ENCODE results near the gene DEPDC5.
A peak's percentile ranks its signal among the peaks of the same experiment; 100 is the strongest.
"Not testable (repeated sequence)": the region's sequence is repeated elsewhere in the genome, so short reads cannot be mapped to it uniquely, and the experiment has no call there.

The DEPDC5 gene

DNA sequence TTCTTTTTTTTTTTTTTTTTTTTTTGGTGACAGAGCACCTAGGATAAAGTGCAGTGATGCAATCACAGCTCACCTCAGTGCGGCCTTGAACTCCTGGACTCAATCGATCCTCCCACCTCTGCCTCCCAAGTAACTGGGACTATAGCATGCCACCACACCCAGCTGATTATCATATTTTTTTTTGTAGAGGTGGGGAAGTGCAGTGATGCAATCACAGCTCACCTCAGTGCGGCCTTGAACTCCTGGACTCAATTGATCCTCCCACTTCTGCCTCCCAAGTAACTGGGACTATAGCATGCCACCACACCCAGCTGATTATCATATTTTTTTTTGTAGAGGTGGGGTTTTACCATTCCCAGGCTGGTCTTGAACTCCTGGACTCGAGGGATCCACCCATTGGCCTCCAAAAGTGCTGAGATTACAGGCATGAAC is 61.6 kb downstream of the DEPDC5 start:
- not testable (repeated sequence) for DNase-seq (ENCODE audit: low read depth)

DNA sequence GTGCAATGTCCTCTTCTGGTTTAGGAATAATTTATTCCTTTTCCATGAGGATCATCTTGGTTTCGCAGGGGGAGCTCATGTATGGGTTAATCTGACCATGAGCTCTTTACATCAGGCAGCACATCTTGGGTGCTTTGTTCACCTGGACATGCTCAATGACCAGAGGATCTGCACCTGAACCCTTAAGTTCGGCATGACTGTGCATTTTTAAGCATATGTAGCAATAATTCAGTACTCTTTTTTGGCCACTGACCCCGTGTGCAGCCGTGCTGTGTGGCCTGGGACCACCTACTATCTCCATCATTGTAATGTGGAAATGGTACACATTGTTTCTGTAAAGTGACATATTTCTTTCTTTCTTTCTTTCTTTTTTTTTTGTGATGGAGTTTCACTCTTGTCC is 62.9 kb downstream of the DEPDC5 start:
- no peak for DNase-seq (ENCODE audit: low read depth)

DNA sequence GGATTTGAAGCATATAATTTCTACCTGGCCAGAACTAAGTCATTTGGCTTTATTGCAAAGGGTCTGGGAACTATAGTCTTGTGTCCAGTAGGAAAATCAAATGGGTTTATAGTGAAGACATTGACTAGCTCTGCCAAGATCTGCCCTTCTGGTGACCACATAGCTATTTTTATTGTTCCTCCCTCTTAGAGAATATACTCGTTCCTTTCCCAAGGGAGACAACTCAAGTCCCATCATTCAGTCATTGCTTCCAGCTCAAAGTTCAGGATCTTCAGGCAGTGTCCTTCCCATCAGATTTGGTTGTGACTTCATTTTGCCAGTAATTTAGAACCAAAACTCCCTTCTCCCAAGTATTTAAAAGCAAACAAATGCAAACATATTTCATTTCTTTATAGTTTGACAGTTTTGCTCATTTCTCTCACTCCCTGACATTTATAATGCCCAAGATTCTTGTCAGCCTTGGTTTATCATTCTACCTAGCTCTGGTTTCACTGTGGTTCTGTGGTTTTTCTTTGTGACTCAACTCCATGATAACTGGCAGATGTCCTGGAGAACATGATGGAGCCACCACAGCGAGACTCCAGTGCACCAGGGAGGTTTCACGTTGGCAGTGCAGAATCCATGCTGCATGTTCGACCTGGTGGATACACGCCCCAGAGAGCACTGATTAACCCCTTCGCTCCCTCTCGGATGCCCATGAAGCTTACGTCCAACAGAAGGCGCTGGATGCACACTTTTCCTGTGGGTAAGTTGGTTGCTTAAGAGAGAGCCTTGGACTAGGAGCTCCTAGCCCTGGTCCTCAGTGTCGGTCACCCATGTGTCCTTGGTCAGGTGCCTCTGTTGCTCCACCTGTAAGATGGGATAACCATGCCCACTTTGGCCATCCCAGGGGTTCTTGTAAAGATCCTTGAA is 64.9 kb downstream of the DEPDC5 start:
- DNase-seq (ENCODE audit: low read depth): no peak

DNA sequence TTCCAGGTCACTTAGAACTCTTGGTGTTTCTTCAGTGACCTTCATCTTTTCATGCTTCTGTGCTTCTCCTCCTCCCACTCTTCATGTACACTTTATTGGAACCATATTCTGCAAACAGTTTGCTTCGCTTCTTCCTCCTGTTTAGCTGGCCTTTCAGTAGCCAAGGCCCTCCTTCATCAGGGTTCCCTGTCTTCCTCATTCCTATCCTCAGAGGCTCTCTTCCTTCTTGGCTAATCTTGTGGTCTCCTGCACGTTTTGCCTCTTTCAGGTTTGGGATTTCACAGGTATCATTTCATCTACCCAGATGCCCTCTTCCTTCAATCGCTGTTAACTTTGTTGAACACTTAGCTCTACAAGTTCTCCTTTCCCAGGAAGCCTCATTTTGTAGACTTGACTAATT is 66.8 kb downstream of the DEPDC5 start:
- DNase-seq (ENCODE audit: low read depth): no peak

DNA sequence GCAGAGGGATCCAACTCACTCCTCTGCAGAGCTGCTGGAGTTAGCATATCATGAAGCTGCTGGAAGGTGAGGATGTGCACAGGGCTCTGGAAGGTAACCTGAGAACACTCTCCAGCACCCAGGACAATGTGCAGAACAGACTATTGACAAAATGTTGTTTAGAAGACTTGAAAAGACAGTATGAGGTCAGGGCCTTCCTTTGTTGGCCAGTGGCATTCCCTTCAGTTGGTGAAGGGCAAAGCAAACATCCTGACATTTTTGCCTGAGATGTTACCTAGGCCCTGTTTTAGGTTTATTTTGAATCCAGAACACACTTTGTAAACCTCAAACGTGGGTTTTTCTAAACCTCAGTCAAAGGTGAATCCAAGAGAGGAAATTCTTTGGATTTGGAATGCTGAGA is 67.8 kb downstream of the DEPDC5 start:
- no peak for DNase-seq (ENCODE audit: low read depth)

DNA sequence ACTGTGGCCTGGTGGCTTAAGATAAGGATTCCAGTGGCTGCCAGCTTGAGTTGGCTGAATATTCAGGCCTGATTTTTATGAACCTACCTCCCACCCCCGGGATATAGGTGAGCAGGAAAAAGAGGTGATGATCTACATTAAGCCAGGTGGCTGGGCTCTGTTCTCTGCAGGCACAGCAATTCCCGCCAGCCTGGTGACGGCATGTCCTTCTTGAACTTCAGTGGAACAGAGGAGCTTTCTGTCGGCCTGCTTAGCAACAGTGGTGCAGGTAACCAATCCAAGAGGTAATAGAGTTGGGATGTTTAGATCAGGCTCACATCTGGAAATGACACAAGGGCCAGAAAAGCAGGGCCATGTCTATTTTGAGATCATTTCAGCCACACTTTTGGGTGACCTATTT is 68.7 kb downstream of the DEPDC5 start:
- no peak for DNase-seq (ENCODE audit: low read depth)

DNA sequence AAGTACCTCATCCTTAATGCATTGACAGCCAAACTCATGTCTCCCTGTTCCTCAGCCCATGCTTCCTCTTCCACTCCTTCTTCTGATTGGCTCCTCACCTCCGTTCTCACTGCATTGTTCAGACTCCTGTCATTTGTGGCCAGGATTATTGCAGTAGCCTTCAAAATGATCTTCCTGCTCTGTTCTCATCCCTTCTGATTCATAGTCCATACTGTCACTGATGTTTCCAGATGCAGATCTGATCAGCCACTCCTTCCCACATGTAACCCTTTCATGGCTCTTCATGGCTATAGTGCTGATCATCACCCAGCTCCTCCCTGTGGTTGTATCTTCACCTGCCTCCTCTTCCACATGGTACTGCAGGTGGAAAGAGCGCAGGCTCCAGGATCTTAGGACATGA is 71.7 kb downstream of the DEPDC5 start:
- DNase-seq (ENCODE audit: low read depth): peak; percentile 15

DNA sequence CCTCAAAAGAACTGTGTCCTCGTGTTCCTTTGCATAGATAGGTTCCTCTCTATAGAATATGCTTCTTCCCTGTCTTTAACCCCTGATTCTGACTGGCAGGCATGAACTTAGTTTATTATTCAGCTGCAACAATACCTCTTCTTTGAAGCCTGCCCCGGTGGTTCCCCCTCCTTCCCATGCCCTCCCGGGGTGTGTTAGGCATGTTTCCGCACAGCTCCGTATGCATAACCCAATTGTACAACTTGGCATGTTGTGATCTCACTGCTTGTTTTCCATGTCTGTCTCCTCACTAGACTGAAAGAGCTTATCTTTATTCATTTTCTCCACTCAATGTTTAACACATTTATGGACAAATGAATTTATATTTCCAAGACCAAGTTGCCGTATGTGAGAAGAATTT is 72.6 kb downstream of the DEPDC5 start:
- DNase-seq (ENCODE audit: low read depth): no peak

DNA sequence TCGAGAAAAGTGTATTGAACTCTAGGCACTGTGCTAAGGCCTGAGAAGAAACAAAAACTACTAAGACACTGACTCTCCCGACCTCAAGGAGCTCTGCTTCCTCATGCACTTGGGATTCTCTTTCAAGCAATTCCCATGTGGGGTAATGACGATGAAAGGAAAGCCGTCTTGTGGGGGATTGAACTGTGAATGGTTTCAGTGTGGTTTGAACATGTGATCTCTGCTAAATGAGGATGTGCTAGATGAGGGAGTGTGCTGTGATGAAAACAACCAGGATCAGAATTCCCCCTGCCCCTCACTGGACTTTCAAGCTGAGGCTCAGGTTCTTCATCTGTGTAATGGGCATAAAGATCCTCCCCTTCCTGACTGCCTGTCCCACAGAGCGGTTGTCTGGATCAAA is 74.9 kb downstream of the DEPDC5 start:
- no peak for DNase-seq (ENCODE audit: low read depth)

DNA sequence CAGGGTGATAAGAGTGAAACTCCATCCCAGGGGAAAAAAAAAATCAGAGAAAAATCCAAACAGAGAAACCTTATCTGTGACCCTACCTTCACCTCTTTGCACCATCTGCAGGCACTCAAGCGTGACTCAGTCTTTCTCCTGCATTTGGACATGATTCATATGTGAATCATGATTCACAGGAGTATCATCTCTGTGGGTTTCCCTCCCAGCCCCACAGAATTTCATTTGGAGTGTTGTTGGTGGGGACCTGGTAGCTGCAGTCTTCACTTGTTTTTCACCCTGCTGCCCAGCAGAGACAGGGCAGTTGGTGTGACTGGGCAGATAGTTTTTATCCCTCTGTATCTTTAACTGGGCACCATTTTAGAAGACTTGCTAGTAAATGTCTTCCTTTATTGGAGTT is 75.7 kb downstream of the DEPDC5 start:
- peak; percentile 94 for DNase-seq (ENCODE audit: low read depth)

DNA sequence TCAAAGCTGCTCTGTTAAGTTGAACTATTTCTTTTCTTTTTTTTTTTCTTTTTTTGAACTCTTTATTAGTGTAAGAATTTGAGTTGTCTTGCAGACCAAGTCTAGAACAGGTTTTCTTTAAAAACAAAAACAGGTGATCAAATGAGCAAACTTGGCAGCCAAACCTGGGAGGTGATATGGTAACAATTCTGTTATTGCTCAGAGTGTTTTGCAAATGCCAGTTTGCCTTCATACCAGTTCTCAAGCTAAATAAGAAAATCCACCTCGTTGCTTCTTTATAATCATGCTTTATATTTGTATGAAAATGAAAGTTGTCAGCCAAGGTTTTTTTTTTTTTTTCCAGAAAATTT is 76.9 kb downstream of the DEPDC5 start:
- DNase-seq (ENCODE audit: low read depth): no peak

DNA sequence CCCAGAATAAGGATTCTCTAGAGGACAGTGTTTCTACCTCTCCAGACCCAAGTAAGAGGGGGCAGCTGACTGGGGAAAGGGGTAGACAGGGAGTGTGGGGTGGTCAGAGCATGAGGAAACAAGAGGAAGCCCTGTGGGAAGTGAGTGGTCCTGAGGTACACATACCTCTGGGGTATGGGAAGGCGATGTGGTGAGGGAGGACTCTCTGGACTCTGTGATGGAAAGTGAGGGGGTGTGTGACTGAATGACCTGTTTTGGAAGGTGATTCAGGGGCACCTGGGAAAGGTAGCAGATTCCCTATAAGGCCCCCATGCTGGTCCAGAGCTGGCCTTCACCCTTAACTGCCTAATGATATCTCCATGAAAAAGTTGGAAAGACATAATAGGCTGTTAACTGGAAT is 80.1 kb downstream of the DEPDC5 start:
- no peak for DNase-seq (ENCODE audit: low read depth)

DNA sequence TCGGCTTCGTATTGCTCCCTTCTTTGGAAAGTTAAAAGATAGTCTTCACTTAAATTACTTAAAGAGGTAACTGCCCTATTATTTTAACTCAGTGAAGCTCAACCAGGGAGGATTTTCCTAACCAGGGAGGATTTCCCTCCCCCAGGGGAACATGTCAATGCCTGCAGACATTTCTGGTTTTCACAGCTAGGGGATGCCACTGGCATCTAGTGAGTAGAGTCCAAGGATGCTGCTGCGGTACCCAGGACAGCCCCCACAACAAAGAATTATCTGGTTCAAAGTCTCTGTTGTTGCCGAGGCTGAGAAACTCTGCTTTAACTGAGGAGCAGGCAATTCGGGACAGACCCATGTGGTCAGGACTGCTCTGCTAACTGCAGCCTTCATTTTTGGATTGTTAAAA is 82.2 kb downstream of the DEPDC5 start:
- no peak for DNase-seq (ENCODE audit: low read depth)

DNA sequence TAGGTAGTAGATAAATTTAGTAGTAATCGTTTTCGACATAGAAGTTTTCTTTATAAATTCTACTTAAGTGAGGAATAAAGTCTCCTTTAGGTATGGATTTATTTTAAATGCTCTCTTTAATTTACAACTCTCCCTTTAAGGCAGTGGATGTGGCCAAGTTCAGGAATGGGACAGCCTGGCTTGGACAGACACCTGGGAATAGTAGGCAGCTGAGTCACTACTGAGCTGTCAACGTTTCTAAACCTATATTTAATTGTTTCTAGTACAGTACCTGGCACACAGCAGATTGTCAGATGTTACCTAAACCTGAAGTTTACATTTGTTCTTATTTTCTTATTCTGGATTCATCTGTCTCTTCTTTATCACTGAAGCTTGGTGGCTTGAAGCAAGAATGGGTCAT is 85.1 kb downstream of the DEPDC5 start:
- no peak for DNase-seq (ENCODE audit: low read depth)

DNA sequence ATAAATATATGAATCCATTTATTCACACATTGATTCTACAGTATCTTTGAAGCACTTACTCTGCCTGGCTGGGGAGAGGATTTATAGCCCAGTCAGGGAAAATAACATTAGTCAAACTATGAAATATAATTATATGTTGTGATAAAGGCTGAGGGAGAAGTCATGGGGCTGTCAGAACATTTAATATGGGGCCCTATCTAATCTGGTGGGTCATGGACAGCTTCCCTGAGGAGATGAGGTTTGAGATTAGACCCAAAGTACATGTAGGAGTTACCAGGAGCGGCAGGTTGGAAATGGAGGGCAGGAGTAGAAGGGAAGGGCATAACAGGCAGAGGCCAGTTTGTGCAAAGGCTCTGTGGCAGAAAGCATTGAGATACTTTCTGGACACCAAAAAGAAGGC is 86.2 kb downstream of the DEPDC5 start:
- no peak for DNase-seq (ENCODE audit: low read depth)

DNA sequence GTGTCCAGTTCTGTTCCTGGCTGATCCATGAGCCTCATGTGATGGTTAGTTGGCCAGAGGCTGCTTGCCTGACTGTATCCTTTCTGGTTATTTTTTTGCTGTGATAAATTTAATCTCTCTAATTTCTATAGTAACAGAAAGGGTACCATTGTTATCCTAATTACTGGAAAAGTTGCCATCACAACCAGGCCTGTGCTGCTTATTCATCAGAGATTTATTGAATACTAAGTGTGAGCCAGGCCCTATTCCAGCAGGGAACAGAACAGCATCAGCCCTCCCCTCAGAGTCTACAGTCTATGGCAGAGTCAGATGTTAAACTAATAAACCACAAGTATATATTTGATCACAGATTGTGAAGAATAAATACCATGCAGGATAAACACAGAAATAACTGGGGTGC is 86.8 kb downstream of the DEPDC5 start:
- no peak for DNase-seq (ENCODE audit: low read depth)

DNA sequence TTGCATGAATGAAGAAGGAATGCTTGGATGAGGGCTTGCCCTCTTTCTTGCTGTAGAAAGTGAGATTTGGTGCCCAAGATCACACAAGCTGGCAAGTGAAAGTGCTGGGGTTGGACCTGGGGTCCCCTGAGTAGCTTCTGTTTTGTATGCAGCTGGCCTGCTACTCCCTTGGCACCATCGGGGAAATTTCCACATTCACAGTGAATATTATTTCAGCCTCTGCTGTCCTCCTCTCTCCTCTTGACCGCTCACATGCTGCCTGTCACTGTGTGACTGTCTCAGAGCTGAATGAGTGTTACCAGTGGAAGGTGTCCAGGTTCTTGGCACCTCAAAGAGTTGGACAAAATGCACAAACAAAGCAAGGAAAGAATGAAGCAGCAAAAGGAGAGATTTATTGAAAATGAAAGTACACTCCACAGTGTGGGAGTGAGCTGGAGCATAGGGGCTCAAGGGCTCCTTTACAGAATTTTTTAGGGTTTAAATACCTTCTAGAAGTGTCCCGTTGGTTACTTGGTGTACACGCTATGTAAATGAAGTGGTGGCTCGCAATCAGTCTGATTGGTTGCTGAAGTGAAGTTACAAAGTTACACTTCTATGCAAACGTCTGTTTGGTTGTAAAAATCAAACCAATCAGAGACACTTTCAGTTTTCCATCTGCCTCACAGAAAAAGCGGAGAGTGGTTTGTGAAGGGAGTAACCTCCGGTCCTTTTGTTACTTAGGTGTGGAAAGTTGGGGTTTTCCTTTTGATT is 87.4 kb downstream of the DEPDC5 start:
- no peak for DNase-seq (ENCODE audit: low read depth)

DNA sequence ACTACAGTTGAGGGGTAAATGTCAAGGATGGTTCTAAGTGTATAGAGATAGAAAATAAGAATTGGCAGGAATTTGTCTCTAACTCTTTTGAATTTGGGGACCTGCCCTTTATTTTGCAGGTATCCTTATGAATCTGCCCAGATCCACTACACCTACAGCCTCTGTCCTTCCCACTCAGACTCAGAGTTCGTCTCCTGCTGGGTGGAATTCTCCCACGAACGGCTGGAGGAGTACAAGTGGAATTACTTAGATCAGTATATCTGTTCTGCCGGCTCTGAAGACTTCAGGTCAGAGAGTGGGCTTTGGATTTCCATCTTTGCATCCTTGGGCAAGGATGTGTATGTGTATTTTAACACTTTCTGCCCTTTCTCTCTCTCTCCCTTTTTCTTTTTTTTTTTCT is 89.7 kb downstream of the DEPDC5 start:
- no peak for DNase-seq (ENCODE audit: low read depth)

DNA sequence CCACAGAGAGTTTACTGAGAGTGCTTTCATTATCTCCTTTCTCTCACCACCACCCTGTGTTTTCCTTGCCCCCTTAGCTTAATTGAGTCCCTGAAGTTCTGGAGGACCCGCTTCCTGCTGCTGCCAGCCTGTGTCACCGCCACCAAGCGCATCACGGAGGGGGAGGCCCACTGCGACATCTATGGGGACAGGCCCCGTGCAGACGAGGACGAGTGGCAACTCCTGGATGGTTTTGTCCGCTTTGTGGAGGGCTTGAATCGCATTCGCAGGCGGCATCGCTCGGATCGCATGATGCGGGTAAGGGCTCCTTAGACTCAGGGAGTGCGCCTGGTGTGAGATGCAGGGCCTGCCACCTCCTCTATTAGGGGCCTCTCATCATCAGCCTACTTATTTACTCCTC is 91.1 kb downstream of the DEPDC5 start:
- no peak for DNase-seq (ENCODE audit: low read depth)

DNA sequence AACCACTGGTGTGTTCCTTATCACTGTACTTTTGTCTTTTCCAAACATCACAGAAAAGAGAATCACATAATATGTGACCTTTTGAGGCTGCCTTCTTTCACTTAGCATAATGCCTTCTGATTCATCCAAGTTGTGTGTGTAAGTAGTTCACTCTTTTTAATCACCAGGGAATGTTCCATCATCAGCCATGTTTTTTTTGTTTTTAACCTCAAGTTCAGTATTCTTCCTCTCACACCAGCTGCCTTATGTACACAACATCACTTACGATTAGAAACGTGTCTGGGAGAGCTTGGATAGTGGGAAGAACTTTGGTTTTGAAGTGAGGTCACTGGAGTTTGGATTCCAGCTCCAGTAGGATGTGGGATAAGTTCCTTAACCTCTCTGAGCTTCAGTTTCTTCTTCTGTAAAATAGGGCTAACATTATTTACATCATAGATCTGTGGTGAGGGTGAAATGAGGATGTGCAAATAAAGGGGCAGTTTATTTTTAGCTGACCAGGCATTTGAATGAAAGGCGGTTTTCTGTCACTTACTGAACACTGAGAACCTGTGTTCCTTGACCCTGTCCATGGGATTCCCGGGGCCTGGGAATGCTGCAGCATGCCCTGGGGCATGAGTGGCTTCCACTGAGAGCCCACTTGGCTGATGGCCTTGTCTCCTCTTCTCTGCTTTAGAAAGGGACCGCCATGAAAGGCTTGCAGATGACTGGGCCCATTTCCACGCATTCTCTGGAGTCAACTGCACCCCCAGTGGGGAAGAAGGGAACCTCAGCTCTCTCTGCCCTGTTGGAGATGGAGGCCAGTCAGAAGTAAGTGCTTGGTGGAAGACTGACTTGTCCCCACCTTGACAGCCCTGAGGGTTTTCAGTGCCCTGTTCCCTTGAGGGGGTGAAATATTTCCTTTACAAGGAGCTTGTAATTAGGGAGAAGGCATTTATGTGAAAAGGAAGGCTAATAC is 92.6 kb downstream of the DEPDC5 start:
- DNase-seq (ENCODE audit: low read depth): no peak

DNA sequence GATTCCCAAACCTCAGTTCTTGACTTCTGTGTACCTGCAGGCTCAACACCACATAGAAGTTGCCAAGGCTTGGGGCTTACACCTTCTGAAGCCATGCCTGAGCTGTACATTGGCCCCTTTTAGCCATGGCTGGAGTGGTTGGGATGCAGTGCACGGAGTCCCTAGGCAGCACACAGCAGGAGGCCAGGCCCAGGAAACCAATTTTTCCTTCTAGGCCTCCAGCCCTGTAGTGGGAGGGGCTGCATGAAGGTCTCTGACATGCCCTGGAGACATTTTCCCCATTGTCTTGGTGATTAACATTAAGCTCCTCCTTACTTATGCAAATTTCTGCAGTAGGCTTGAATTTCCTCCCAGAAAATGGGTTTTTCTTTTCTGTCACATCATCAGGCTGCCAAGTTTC is 94.6 kb downstream of the DEPDC5 start:
- no peak for DNase-seq (ENCODE audit: low read depth)

DNA sequence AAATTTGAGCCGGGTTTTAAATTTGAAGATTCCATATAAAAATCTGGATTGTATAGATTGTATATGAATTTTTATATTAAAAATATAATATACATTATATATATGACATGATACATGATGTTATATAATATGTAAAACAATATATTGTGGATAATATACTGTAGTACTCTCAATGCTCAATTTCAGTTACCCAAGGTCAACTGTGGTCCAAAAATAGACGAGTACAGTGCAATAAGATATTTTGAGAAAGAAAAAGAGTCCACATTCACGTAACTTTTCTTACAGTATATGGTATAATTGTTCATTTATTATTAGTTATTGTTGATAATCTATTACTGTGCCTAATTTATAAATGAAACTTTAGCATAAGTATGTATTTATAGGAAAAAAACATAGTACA is 96.3 kb downstream of the DEPDC5 start:
- no peak for DNase-seq (ENCODE audit: low read depth)
